ENCODE data around the gene SCUBE2.
"Not testable (repeated sequence)": the region's sequence is repeated elsewhere in the genome, so short reads cannot be mapped to it uniquely, and the experiment has no call there.

Gene SCUBE2

GRCh38 chr11:9040410-9040809, 51.0 kb downstream of the SCUBE2 start:
- no peak for DNase-seq

DNA sequence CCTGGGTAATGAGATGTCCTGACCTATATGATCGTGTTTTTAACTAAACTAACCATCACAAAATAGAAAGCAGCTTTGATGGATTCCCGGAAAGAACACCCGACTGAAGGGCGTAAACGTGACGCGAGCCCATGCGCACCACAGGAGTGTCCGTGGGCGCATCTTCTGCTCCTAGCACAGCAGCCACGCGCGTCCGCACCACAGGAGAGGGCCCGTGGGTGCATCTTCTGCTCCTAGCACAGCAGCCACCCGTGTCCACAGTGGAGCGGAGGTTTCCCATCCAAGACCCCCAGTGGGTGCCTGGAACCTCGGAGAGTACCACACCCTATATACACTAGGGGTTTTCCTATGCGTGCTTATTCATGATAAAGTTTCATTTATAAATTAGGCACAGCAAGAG, 51.5 kb downstream of the SCUBE2 start:
- no peak for DNase-seq

GRCh38 chr11:9039198-9039597, 52.2 kb downstream of the SCUBE2 start:
- no peak for DNase-seq

DNA sequence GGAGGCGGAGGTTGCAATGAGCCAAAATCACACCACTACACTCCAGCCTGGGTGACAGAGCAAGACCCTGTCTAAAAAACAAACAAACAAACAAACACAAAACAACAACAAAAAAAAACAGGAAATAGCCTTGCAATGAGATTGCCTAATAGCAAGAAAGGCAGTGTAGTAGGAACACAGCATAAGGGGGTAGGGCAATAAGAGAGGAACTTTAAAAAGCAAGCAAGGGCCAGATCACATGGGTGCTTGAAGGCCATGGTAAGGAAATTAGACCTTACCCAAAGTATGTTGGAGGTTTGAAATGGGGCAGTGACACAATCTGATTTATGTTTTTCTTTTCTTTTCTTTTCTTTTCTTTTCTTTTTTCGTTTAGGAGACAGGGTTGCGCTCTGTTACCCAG, 52.9 kb downstream of the SCUBE2 start:
- no peak for DNase-seq

DNA sequence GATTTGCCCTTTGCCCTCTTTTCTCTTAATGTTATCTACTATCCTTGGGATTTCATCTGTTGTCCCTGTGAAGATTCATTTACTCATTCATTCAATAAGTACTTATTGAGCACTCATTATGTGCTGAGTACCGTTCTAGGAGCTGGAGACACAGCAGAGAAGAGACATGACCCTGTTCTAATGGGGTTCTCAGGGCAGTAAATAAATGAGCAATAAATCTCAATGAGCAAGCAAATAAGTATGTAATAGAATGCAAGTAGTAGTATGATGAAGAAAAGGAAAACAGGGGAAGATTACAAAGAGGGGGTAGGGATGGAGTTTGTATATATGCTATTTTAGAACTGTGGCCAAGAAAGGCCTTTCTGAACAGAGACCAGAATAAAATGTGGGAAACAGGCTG, 53.4 kb downstream of the SCUBE2 start:
- DNase-seq: no peak

- no peak for DNase-seq
Measured at GRCh38 chr11:9037046-9037780, 54.2 kb downstream of the SCUBE2 start.

GRCh38 chr11:9030601-9031000, 60.8 kb downstream of the SCUBE2 start:
- no peak for DNase-seq

- no peak for DNase-seq
Measured at GRCh38 chr11:9029422-9029821, 62.0 kb downstream of the SCUBE2 start.

DNA sequence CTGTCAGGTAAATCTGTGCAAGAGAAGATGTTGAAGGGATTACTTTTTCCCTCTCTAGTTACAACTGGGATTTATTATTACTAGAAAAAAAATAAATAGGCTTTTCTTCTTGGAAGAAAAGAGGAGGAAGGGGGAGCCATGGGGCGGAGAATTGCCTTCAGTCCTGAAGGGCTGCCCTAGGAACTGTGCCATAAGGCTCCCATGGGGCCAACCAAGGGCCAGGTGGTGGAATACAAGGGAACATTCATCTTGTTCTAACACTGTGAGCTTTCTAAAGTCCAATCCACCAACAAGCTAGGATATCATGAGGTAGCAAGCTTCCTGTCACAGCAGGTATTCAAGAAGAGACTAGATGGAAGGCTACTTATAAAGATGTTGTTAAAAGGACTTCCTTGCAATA, 62.8 kb downstream of the SCUBE2 start:
- no peak for DNase-seq

GRCh38 chr11:9025101-9025850, 66.1 kb downstream of the SCUBE2 start:
- no peak for DNase-seq

- DNase-seq: no peak
Measured at GRCh38 chr11:9022961-9023680, 68.3 kb downstream of the SCUBE2 start.

DNA sequence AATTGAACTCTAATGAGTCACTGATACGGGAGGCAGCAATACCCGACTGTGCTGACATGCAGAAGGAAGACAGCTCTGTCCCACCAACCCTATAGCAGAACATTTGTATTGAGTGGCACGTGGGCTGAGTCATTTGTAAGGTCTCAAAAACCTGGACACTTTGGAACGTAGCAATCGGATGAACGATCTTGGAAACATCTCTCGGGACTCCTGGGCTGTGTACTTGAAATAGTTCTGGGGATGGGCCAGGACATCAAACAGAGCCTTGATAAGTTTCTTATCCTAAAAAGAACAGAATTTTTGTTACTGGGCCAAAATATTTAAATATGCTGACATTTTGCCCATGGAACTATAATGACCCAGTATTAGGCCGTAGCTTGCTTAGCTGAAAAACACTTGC, 70.5 kb downstream of the SCUBE2 start:
- no peak for DNase-seq

DNA sequence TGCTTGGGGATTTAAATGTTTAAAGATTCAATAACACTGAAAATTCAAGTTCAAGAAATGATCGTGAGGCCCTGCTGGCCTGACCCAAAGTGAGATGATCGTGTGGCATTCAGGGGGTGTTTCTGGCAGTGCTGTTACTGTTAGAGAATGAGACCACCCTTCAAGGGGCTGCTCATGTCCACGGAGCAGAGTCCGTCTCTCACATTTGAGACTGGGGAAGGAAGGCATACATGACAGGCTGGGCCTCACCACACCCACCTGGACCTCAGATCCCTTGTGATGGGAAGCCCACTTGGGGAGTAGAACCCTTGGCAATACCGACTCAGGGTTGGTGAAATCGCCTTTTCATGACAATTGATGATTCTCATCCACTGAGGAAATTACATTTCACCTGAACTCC, 71.5 kb downstream of the SCUBE2 start:
- DNase-seq: no peak

- DNase-seq: no peak
Measured at GRCh38 chr11:9017773-9018172, 73.6 kb downstream of the SCUBE2 start.

DNA sequence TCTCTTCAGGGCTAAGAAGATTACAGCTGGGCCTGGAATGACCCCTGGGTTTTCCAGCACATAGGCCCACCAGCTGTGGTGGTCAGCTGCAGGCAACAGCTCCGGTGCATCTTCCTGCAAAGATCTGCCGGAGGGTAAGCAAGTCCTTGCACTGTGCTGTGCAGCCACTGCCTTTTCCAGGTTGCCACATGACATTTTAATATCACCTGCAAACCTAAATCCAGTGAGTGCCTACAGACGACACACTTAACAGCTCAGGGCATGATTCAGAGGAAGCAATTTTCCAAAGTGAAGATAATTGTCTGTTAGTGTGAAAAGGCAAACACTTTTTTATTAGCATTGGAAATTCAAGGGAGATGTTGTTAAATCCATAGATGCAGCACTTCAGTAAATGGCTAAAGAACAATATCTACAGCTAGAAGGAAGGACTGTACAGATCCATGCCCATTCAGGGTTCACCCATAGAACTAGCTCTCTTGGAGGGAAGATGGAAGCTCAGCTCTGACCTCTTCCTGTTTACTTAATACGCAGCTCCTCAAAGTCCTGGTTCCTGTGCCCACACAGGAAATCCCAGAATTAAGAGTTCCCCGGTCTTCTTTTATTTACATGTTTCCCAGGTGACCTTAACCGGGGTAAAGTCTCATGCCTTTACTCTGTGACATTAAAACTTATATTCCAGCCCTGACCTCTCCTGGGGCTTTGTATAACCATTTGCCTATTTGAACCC, 74.3 kb downstream of the SCUBE2 start:
- no peak for DNase-seq

- DNase-seq: peak; percentile 23
Measured at GRCh38 chr11:9015677-9016076, 75.7 kb downstream of the SCUBE2 start.

DNA sequence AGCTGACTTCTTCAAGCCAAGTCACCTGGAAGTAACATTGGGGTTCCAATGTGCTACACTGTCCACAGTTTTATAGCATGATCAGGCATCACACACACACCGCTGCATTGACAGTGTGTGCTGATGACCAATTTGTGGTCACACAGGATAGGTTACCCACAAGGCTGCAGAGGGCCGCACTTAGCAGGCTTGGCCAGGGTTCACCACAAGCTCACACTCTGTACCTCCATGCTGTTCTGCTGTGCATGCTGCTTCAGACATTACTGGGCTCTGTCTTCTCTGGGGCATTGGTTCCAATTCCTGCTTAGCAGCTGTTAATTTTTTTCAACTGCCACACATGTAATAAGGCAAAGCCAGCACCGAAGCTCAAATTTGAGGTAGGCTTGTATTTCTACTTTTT, 76.6 kb downstream of the SCUBE2 start:
- DNase-seq: no peak

DNA sequence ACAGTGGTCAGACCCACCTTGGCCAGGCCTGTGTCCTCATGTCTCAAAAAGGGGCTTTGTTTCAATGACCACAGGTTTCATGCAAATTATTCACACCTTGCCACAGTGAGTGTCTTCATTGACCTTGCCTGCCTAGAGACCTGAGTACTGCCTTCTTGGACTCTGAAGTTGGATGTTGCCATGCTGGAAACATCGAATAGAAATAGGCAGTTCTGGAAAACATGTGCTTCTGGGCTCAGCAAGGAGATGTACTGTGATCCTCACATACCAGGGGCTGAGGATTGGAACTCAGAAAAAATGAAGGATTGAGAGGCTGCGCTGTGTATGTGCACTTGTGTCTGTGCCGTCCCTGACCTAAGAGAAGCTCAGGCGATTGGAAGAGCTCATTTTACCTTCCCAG, 78.0 kb downstream of the SCUBE2 start:
- DNase-seq: no peak

- not testable (repeated sequence) for DNase-seq
Measured at GRCh38 chr11:9009538-9009937, 81.9 kb downstream of the SCUBE2 start.

DNA sequence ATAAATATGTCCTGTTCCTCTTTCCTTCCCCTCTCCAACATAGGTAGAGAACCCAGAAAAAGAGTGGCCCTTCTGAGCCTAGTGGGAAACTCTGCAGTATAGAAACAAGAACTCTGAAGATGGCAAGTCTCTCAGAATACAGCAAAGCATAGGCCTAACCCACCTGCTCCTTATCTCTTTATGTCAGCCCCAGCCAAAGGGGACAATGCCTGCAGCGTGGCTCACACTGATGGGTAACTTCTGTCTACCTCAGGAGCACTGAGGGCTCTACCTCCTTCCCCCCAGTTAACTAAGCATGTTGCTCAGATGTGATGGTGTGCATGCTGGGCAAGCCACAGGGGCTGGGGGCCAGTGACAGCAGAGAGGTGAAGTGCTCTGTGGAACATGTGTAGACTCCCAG, 82.7 kb downstream of the SCUBE2 start:
- DNase-seq: no peak

- no peak for DNase-seq
Measured at GRCh38 chr11:9008011-9008550, 83.3 kb downstream of the SCUBE2 start.

- DNase-seq: no peak
Measured at GRCh38 chr11:9005087-9005486, 86.3 kb downstream of the SCUBE2 start.
